H9 (cell line): ENCODE data around the gene LIX1. TPM values are rescaled to one million over a fixed set of nuclear protein-coding genes. Genes with fewer than 3 reads are reported as not detected.

ENCODE experiments used
- DNase-seq: peaks from one replicate; pipeline ENCODE4 v3.0.0-alpha.2; 2017
- H2AFZ ChIP-seq: one replicate; pipeline ENCODE4 v1.6.1; 2013; ENCODE audit warnings: mild to moderate bottlenecking, low read length, control low read depth, moderate library complexity
- H2AK5ac ChIP-seq: 2 replicates; pipeline ENCODE4 v1.6.1; 2013; ENCODE audit warnings: low read length, control low read depth, mixed read lengths; ENCODE audit not compliant: insufficient read length
- H2BK120ac ChIP-seq: one replicate; pipeline ENCODE4 v1.6.1; 2013; ENCODE audit warnings: low read depth, mild to moderate bottlenecking, low read length, control low read depth, inconsistent platforms; ENCODE audit not compliant: poor library complexity, severe bottlenecking
- H2BK12ac ChIP-seq: 2 replicates; pipeline ENCODE4 v1.6.1; 2013; ENCODE audit warnings: low read length, control low read depth, mixed read lengths, low read depth; ENCODE audit not compliant: insufficient read length
- H2BK15ac ChIP-seq: 2 replicates; pipeline ENCODE4 v1.6.1; 2013; ENCODE audit warnings: low read depth, low read length, control low read depth
- H2BK20ac ChIP-seq: one replicate; pipeline ENCODE4 v1.6.1; 2013; ENCODE audit warnings: low read depth, mild to moderate bottlenecking, low read length, control low read depth, inconsistent platforms; ENCODE audit not compliant: poor library complexity, severe bottlenecking
- H2BK5ac ChIP-seq: 2 replicates; pipeline ENCODE4 v1.6.1; 2013; ENCODE audit warnings: low read length, control low read depth, mixed read lengths; ENCODE audit not compliant: insufficient read length
- H3K14ac ChIP-seq: 2 replicates; pipeline ENCODE4 v1.6.1; 2013; ENCODE audit warnings: low read length, control low read depth; ENCODE audit not compliant: insufficient read depth
- H3K18ac ChIP-seq: 2 replicates; pipeline ENCODE4 v1.6.1; 2013; ENCODE audit warnings: low read depth, mild to moderate bottlenecking, mixed read lengths, low read length, control low read depth; ENCODE audit not compliant: insufficient read length
- H3K23ac ChIP-seq: 2 replicates; pipeline ENCODE4 v1.6.1; 2013; ENCODE audit warnings: low read length, control low read depth, mixed read lengths, low read depth; ENCODE audit not compliant: insufficient read length
- H3K23me2 ChIP-seq: 2 replicates; pipeline ENCODE4 v1.6.1; 2013; ENCODE audit warnings: low read depth, mild to moderate bottlenecking, mixed read lengths, low read length, control low read depth; ENCODE audit not compliant: insufficient read length, poor library complexity, severe bottlenecking
- H3K27ac ChIP-seq: 2 replicates; pipeline ENCODE4 v1.5.1; 2013; ENCODE audit warnings: low read length, control low read depth, mixed read lengths, low read depth; ENCODE audit not compliant: insufficient read length
- H3K27me3 ChIP-seq: 2 replicates; pipeline ENCODE4 v1.6.1; 2013; ENCODE audit warnings: low read length, control low read depth, inconsistent platforms; ENCODE audit not compliant: insufficient read depth
- H3K4ac ChIP-seq: 2 replicates; pipeline ENCODE4 v1.6.1; 2013; ENCODE audit warnings: low read depth, mild to moderate bottlenecking, control low read depth, inconsistent platforms, low read length, moderate library complexity
- H3K4me1 ChIP-seq: 2 replicates; pipeline ENCODE4 v1.6.1; 2013; ENCODE audit warnings: low read length, control low read depth, inconsistent platforms; ENCODE audit not compliant: insufficient read depth
- H3K4me2 ChIP-seq: 2 replicates; pipeline ENCODE4 v1.6.1; 2013; ENCODE audit warnings: low read length, control low read depth, mixed read lengths; ENCODE audit not compliant: insufficient read length, insufficient read depth
- H3K56ac ChIP-seq: 2 replicates; pipeline ENCODE4 v1.6.1; 2013; ENCODE audit warnings: low read depth, mild to moderate bottlenecking, mixed read lengths, low read length, control low read depth; ENCODE audit not compliant: insufficient read length
- H3K79me1 ChIP-seq: 2 replicates; pipeline ENCODE4 v1.6.1; 2013; ENCODE audit warnings: low read depth, mild to moderate bottlenecking, moderate library complexity, low read length, control low read depth, inconsistent platforms; ENCODE audit not compliant: insufficient read depth, poor library complexity, severe bottlenecking
- H3K79me2 ChIP-seq: 2 replicates; pipeline ENCODE4 v1.6.1; 2013; ENCODE audit warnings: low read length, control low read depth, inconsistent platforms; ENCODE audit not compliant: insufficient read depth
- H3K9ac ChIP-seq: 2 replicates; pipeline ENCODE4 v1.6.1; 2013; ENCODE audit warnings: low read length, control low read depth, mixed read lengths; ENCODE audit not compliant: insufficient read length; ENCODE audit errors: extremely low read depth
- H3K9me3 ChIP-seq: one replicate; pipeline ENCODE4 v1.6.1; 2013; ENCODE audit warnings: low read depth, low read length, inconsistent platforms; ENCODE audit not compliant: control insufficient read depth
- H3T11ph ChIP-seq: one replicate; pipeline ENCODE4 v1.6.1; 2013; ENCODE audit warnings: mild to moderate bottlenecking, low read length, control low read depth, inconsistent platforms
- H4K20me1 ChIP-seq: one replicate; pipeline ENCODE4 v1.6.1; 2013; ENCODE audit not compliant: control insufficient read depth, insufficient read length, insufficient read depth
- H4K5ac ChIP-seq: 2 replicates; pipeline ENCODE4 v1.6.1; 2013; ENCODE audit warnings: low read depth, mild to moderate bottlenecking, mixed read lengths, low read length, control low read depth; ENCODE audit not compliant: insufficient read length
- H4K8ac ChIP-seq: replicated peaks from 2 replicates; pipeline ENCODE4 v1.6.1; 2013; ENCODE audit warnings: low read length, control low read depth, mixed read lengths, low read depth; ENCODE audit not compliant: insufficient read length
- H4K91ac ChIP-seq: 2 replicates; pipeline ENCODE4 v1.6.1; 2013; ENCODE audit warnings: low read depth, mild to moderate bottlenecking, moderate library complexity, mixed read lengths, low read length, control low read depth; ENCODE audit not compliant: insufficient read length
- H3K27ac Mint-ChIP-seq, 3 experiments: 2 replicates in 2 of 3; 3 replicates in 1 of 3; pipeline ENCODE4 v1.8.0; 2020 to 2021; ENCODE audit warnings: mixed read lengths in 3 of 3, mild to moderate bottlenecking in 1 of 3, moderate library complexity in 1 of 3
- H3K27me3 Mint-ChIP-seq: 2 replicates; pipeline ENCODE4 v1.8.0; 2021; ENCODE audit warnings: low read depth, mild to moderate bottlenecking, moderate library complexity, mixed read lengths
- H3K36me3 Mint-ChIP-seq, 3 experiments: 2 replicates in 2 of 3; 3 replicates in 1 of 3; pipeline ENCODE4 v1.8.0; 2020 to 2021; ENCODE audit warnings: low read depth in 3 of 3, mixed read lengths in 3 of 3; ENCODE audit not compliant: insufficient read depth in 1 of 3
- H3K4me1 Mint-ChIP-seq, 2 experiments: 2 replicates each; pipeline ENCODE4 v1.8.0; 2020; ENCODE audit warnings: mixed read lengths in 2 of 2
- H3K4me3 Mint-ChIP-seq, 2 experiments: 2 replicates in 1 of 2; 3 replicates in 1 of 2; pipeline ENCODE4 v1.8.0; 2020 to 2021; ENCODE audit warnings: mild to moderate bottlenecking in 2 of 2, mixed read lengths in 2 of 2, moderate library complexity in 1 of 2
- H3K9me3 Mint-ChIP-seq, 2 experiments: 2 replicates in 1 of 2; 3 replicates in 1 of 2; pipeline ENCODE4 v1.8.0; 2020; ENCODE audit warnings: mild to moderate bottlenecking in 2 of 2, mixed read lengths in 2 of 2, moderate library complexity in 1 of 2
- CTCF ChIP-seq: fragments of 200-600 bp; sonication (generic); conservative IDR thresholded peaks from 3 replicates; pipeline ENCODE4 v1.8.0; 2021; ENCODE audit warnings: antibody characterized with exemption, mild to moderate bottlenecking
- total RNA-seq: library from RNA; stranded (reverse); gene quantifications from 2 replicates; pipeline ENCODE4 v1.2.1, GENCODE V29; 2021

The LIX1 gene
- total RNA-seq, 1 experiment from 2014 or later = 0.13 TPM

GRCh38 chr5:97131139-97131710 lies 11.2 kb downstream of the LIX1 start:
- H2AK5ac ChIP-seq = no peak overlapping the region
- H2BK15ac ChIP-seq = no peak overlapping the region
- H3K18ac ChIP-seq = no peak overlapping the region
- H4K91ac ChIP-seq = no peak overlapping the region
- H3K9me3 Mint-ChIP-seq = peaks cover 0 to 2% of the 10 kb centered on the region in 2 experiments; a peak in 1 of 5 replicates
- no peak overlapping the region for H3K14ac ChIP-seq
- peaks cover 12 to 19% of the 10 kb centered on the region in 2 experiments for H3K4me1 Mint-ChIP-seq
- H3K9me3 ChIP-seq = no peaks in the 10 kb centered on the region
- no peaks in the 10 kb centered on the region for H3K79me1 ChIP-seq
- no peaks in the 10 kb centered on the region for H3K4me1 ChIP-seq
- peaks cover 0 to 3% (median 0%) of the 10 kb centered on the region in 3 experiments; a peak in 2 of 7 replicates for H3K36me3 Mint-ChIP-seq
- no peak overlapping the region for H2BK120ac ChIP-seq
- H3T11ph ChIP-seq = no peak overlapping the region
- no peaks in the 10 kb centered on the region for H3K27me3 ChIP-seq
- no peaks in the 10 kb centered on the region for H3K79me2 ChIP-seq
- H3K4me3 Mint-ChIP-seq = no peak overlapping the region
- no peak overlapping the region for H2AFZ ChIP-seq
- H3K27ac Mint-ChIP-seq = no peak overlapping the region
- no peak overlapping the region for H2BK12ac ChIP-seq
- H2BK20ac ChIP-seq = no peak overlapping the region
- H4K20me1 ChIP-seq = no peaks in the 10 kb centered on the region
- no peak overlapping the region for H3K9ac ChIP-seq
- H2BK5ac ChIP-seq = no peak overlapping the region
- H4K8ac ChIP-seq = no peak overlapping the region
- no peak overlapping the region for H3K4me2 ChIP-seq
- no peak for DNase-seq
- H3K23me2 ChIP-seq = no peaks in the 10 kb centered on the region
- TF ChIP-seq CTCF = no peak
- H3K27ac ChIP-seq = no peak overlapping the region
- H3K56ac ChIP-seq = no peak overlapping the region
- no peaks in the 10 kb centered on the region for H3K27me3 Mint-ChIP-seq
- H3K4ac ChIP-seq = no peak overlapping the region
- no peak overlapping the region for H3K23ac ChIP-seq
- H4K5ac ChIP-seq = no peak overlapping the region
